Fibroblast of lung (primary cell): ENCODE results near the gene KCNE2. TPM values are rescaled to one million over a fixed set of nuclear protein-coding genes. Genes with fewer than 3 reads are reported as not detected.

ENCODE experiments used
- DNase-seq, 2 donors: peaks; one replicate each; pipeline versions ENCODE4 v3.0.0 to v3.0.0-alpha.2; 2010; ENCODE audit warnings: low read depth in 2 of 2
- H2AFZ ChIP-seq: 2 replicates; pipeline ENCODE4 v1.5.1; 2012; ENCODE audit warnings: low read length, control low read depth, inconsistent platforms
- H3K27ac ChIP-seq: 2 replicates; pipeline ENCODE4 v1.5.1; 2011; ENCODE audit warnings: low read length, control low read depth; ENCODE audit not compliant: insufficient read depth
- H3K27me3 ChIP-seq: 2 replicates; pipeline ENCODE4 v1.5.1; 2011; ENCODE audit warnings: mild to moderate bottlenecking, low read length; ENCODE audit not compliant: control insufficient read depth, insufficient read depth
- H3K36me3 ChIP-seq: 2 replicates; pipeline ENCODE4 v1.5.1; 2011; ENCODE audit warnings: low read length; ENCODE audit not compliant: control insufficient read depth, insufficient read depth
- H3K4me1 ChIP-seq: 2 replicates; pipeline ENCODE4 v1.5.1; 2011; ENCODE audit warnings: low read length; ENCODE audit not compliant: control insufficient read depth, insufficient read depth; ENCODE audit errors: extremely low read depth
- H3K4me2 ChIP-seq: 2 replicates; pipeline ENCODE4 v1.5.1; 2011; ENCODE audit warnings: low read length, control low read depth; ENCODE audit not compliant: insufficient read depth; ENCODE audit errors: extremely low read depth
- H3K4me3 ChIP-seq, 4 experiments: fragments of 200-600 bp in 1 of 4; sonication (generic) in 1 of 4; replicated peaks in 1 of 4; 2 replicates each; pipeline ENCODE4 v1.5.1; 2011 to 2016; ENCODE audit warnings: low read length in 4 of 4, low read depth in 3 of 4, mild to moderate bottlenecking in 3 of 4, control low read depth in 2 of 4, inconsistent platforms in 1 of 4, mixed read lengths in 1 of 4; ENCODE audit not compliant: insufficient read depth in 1 of 4; ENCODE audit errors: control extremely low read depth in 1 of 4
- H3K79me2 ChIP-seq: 2 replicates; pipeline ENCODE4 v1.5.1; 2012; ENCODE audit warnings: mild to moderate bottlenecking, low read length, inconsistent platforms; ENCODE audit not compliant: control insufficient read depth, insufficient read depth
- H3K9ac ChIP-seq: 2 replicates; pipeline ENCODE4 v1.5.1; 2011; ENCODE audit warnings: mild to moderate bottlenecking, low read length, control low read depth; ENCODE audit not compliant: insufficient read depth
- H3K9me3 ChIP-seq: 2 replicates; pipeline ENCODE4 v1.5.1; 2012; ENCODE audit warnings: low read depth, low read length; ENCODE audit not compliant: control insufficient read depth, insufficient read depth
- H4K20me1 ChIP-seq: 2 replicates; pipeline ENCODE4 v1.5.1; 2011; ENCODE audit warnings: low read length; ENCODE audit not compliant: control insufficient read depth, insufficient read depth; ENCODE audit errors: extremely low read depth
- CTCF ChIP-seq, 2 donors: IDR thresholded peaks in 1 of 2; conservative IDR thresholded peaks in 1 of 2; 1 replicate in 1 of 2; 2 replicates in 1 of 2; pipeline ENCODE4 v1.5.1; 2011 to 2012; ENCODE audit warnings: low read length in 2 of 2, control low read depth in 1 of 2, inconsistent platforms in 1 of 2, low read depth in 1 of 2, mild to moderate bottlenecking in 1 of 2
- EZH2 ChIP-seq: IDR thresholded peaks from 2 replicates; pipeline ENCODE4 v1.5.1; 2012; ENCODE audit warnings: low read length, control low read depth, mild to moderate bottlenecking; ENCODE audit errors: missing control alignments
- polyA plus RNA-seq, 2 donors: library from polyadenylated mRNA; depleted of rRNA in 1 of 2; stranded (reverse) in 1 of 2; unstranded in 1 of 2; fragments of >200 nt; gene quantifications; 2 replicates each; pipeline ENCODE4 v1.2.1, GENCODE V29; 2011 to 2012; ENCODE audit warnings: missing spikeins in 1 of 2
- total RNA-seq: library from RNA; depleted of rRNA; stranded (reverse); fragments of >200 nt; gene quantifications from 2 replicates; pipeline ENCODE4 v1.2.1, GENCODE V29; 2014

The KCNE2 gene
- total and polyA plus RNA-seq, 2 donors (not counting 1 experiment from before 2014, with no cell fraction given) = 0.17 TPM; not detected in 1

DNA sequence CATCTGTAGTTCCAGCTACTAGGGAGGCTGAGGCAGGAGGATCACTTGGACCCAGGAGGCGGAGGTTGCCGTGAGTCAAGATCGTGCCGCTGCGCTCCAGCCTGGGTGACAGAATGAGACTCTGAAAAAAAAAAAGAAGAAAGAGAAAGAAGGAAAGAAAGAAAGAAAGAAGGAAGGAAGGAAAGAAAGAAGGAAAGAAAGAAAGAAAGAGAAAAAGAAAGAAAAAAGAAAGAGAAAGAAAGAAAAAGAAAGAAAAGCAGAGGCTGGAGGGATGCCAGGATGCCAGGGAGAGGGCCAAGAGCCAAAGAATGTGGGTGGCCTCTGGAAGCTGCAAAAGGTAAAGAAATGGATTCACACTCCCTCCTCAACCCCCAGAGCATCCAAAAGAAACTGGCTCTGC, 8.2 kb upstream of the KCNE2 start:
- Histone ChIP-seq H3K4me1 (no peaks in the 10 kb centered on the region), H3K27me3 (no peaks in the 10 kb centered on the region), H3K27ac (no peak overlapping the region), H3K4me3 (no peak overlapping the region), H3K79me2 (no peaks in the 10 kb centered on the region), H4K20me1 (no peaks in the 10 kb centered on the region), H3K9ac (no peak overlapping the region), H3K36me3 (no peaks in the 10 kb centered on the region), H3K9me3 (no peaks in the 10 kb centered on the region), H2AFZ (no peak overlapping the region), H3K4me2 (no peak overlapping the region)
- TF ChIP-seq EZH2 (no peak), CTCF (conservative IDR thresholded peaks at IDR 0.05 in 1 of 2, IDR thresholded peaks at IDR 0.05 in 1 of 2; ENCODE audit: low read depth in 1 of 2, low read length in 2 of 2) (no peak)
- DNase-seq = no peak

DNA sequence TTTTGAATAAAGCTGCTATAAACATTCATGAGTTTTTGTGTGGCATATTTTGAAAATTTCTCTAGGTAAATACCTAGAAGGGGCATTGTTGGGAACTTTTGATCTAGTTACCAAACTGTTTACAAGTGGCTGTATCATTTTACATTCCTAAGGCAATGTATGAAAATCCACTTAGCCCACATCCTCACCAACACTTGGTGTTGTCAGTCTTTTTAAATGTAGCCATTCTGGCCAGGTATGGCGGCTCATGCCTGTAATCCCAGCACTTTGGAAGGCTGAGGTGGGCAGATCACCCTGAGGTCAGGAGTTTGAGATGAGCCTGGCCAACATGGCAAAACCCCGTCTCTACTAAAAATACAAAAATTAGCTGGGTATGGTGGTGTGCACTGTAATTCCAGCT, 5.9 kb upstream of the KCNE2 start:
- H3K9ac ChIP-seq = no peak overlapping the region
- no peaks in the 10 kb centered on the region for H3K4me1 ChIP-seq
- no peak overlapping the region for H2AFZ ChIP-seq
- no peak for DNase-seq
- no peak overlapping the region for H3K27ac ChIP-seq
- no peaks in the 10 kb centered on the region for H4K20me1 ChIP-seq
- H3K4me2 ChIP-seq = no peak overlapping the region
- TF ChIP-seq CTCF (conservative IDR thresholded peaks at IDR 0.05 in 1 of 2, IDR thresholded peaks at IDR 0.05 in 1 of 2; ENCODE audit: low read depth in 1 of 2, low read length in 2 of 2) (no peak), EZH2 (no peak)
- no peaks in the 10 kb centered on the region for H3K36me3 ChIP-seq
- H3K27me3 ChIP-seq = peaks cover 3% of the 10 kb centered on the region
- H3K9me3 ChIP-seq = no peaks in the 10 kb centered on the region
- no peaks in the 10 kb centered on the region for H3K79me2 ChIP-seq
- H3K4me3 ChIP-seq = no peak overlapping the region

- Histone ChIP-seq H3K4me1 (no peaks in the 10 kb centered on the region), H4K20me1 (no peaks in the 10 kb centered on the region), H3K27me3 (peaks cover 3% of the 10 kb centered on the region), H3K27ac (no peak overlapping the region), H3K9me3 (no peaks in the 10 kb centered on the region), H3K36me3 (no peaks in the 10 kb centered on the region), H3K79me2 (no peaks in the 10 kb centered on the region), H3K9ac (no peak overlapping the region), H3K4me3 (no peak overlapping the region), H3K4me2 (no peak overlapping the region), H2AFZ (no peak overlapping the region)
- TF ChIP-seq CTCF (conservative IDR thresholded peaks at IDR 0.05 in 1 of 2, IDR thresholded peaks at IDR 0.05 in 1 of 2; ENCODE audit: low read depth in 1 of 2, low read length in 2 of 2) = no peak
- TF ChIP-seq EZH2 = no peak
- DNase-seq = no peak
Measured at GRCh38 chr21:34358866-34359265, 4.9 kb upstream of the KCNE2 start.
